ENCODE data around the gene SELENBP1. TPM values are rescaled to one million over a fixed set of nuclear protein-coding genes. Genes with fewer than 3 reads are reported as not detected.

SELENBP1 gene
- total RNA-seq, result 1,000 to 10,000 TPM in 2 of 3 donors, 100 to 1,000 TPM in 1; 914 to 2,582 (median 1,654) TPM
- long read RNA-seq, donor 1, transcript SELENBP1-204 (12 exons, 1,928 nt), result minor isoform, 50 of 1,590 reads
- long read RNA-seq, donor 1, transcript SELENBP1-201 (12 exons, 1,752 nt), result major isoform, 884 of 1,590 reads
- long read RNA-seq, donor 1, transcript SELENBP1-214 (10 exons, 2,128 nt), result minor isoform, 69 of 1,590 reads
- long read RNA-seq, donor 1, transcript SELENBP1-218 (11 exons, 1,963 nt), result minor isoform, 166 of 1,590 reads
- long read RNA-seq, donor 1, partial matches to known transcripts, result 181 of 1,590 reads
- long read RNA-seq, donor 1, other reads (novel, unspliced or antisense), result 233 of 1,590 reads
- long read RNA-seq, donor 2, transcript SELENBP1-218 (11 exons, 1,963 nt), result minor isoform, 206 of 2,221 reads
- long read RNA-seq, donor 2, transcript SELENBP1-214 (10 exons, 2,128 nt), result minor isoform, 30 of 2,221 reads
- long read RNA-seq, donor 2, transcript SELENBP1-201 (12 exons, 1,752 nt), result major isoform, 1,623 of 2,221 reads
- long read RNA-seq, donor 2, transcript SELENBP1-204 (12 exons, 1,928 nt), result minor isoform, 65 of 2,221 reads
- long read RNA-seq, donor 2, partial matches to known transcripts, result 130 of 2,221 reads
- long read RNA-seq, donor 2, other reads (novel, unspliced or antisense), result 163 of 2,221 reads

DNA sequence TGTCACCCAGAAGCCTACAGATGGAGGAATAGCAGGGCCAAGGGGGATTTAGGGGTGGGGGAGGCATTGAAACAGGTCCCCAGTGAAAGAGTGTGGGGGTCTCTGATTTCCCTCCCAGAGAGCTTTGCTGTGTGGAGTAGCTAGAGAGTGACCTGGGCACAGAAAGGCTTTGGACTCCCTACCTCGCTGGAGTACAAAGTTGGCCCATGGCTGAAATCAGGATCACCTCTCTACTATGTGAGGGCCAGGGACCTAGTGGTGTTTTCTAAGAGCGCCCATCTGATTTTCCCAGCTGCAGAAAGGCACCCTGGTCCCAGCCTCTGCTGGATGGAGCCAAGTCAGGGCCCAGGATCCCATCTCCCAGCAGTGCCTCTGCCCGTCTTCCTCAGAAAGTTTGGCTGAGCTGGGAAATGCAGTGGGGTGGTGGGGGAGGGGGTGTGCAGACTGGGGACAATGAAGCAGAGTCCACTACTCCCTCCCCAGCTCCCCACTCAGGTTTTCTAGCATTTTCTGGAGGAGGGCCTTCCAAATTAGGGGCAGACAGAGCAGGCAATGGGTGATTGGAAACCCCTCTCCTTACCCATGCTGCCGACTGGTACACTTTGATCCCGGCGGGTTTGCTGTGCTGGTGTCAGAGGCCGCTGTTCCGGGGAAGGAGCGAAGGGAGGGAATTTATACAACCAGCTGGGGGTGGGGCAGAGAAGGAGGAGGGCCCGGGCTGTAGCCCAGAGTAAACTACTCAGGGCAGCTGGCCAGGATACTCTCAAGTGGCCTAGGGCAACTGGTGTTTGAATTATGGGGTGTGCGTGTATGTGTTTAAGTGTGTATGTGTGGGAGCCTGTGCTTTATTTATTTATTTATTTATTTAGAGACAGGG lies at the start of gene SELENBP1:
Gene SELENBP1, minus strand, starts transcription at position 648 of the 877 bp plus-strand sequence. Its CDS starts 64 bp downstream, at position 584.
- Histone ChIP-seq H3K9me3 (no peaks in the 10 kb centered on the region), H3K4me1 (ENCODE audit: low read depth) (peaks cover 38% of the 10 kb centered on the region), H3K4me3 (peak within 1 kb of the TSS; percentile 50), H3K36me3 (ENCODE audit: low read depth) (no peaks in the 10 kb centered on the region)
- ATAC-seq (peak; percentile 84), DNase-seq (peak; percentile 88 to 98 (median 93))
- TF ChIP-seq, protein P1, sequence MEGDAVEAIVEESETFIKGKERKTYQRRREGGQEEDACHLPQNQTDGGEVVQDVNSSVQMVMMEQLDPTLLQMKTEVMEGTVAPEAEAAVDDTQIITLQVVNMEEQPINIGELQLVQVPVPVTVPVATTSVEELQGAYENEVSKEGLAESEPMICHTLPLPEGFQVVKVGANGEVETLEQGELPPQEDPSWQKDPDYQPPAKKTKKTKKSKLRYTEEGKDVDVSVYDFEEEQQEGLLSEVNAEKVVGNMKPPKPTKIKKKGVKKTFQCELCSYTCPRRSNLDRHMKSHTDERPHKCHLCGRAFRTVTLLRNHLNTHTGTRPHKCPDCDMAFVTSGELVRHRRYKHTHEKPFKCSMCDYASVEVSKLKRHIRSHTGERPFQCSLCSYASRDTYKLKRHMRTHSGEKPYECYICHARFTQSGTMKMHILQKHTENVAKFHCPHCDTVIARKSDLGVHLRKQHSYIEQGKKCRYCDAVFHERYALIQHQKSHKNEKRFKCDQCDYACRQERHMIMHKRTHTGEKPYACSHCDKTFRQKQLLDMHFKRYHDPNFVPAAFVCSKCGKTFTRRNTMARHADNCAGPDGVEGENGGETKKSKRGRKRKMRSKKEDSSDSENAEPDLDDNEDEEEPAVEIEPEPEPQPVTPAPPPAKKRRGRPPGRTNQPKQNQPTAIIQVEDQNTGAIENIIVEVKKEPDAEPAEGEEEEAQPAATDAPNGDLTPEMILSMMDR (IDR thresholded peaks at IDR 0.05), result no peak
- intact Hi-C loops (cut with DNase I, micrococcal nuclease), result no loop called here

DNA sequence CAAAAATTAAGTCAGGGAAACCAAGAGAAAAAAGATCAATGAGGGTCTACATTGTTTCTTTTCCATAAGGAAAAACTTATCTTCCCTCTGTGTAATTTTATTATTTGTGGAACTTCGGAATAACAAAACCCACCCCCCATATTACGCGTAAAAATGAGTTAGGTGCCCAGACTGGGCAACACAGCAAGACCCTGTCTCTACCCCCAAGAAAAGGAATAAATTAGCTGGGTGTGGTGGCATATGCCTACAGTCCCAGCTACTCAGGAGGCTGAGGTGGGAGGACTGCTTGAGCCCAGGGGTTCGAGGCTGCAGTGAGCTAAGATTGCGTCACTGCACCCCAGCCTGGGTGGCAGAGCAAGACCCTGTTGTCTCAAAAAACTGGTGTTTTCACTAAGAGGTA lies 47.3 kb upstream of the SELENBP1 start:
- peaks cover 10% of the 10 kb centered on the region for H3K36me3 ChIP-seq (ENCODE audit: low read depth)
- no peaks in the 10 kb centered on the region for H3K4me1 ChIP-seq (ENCODE audit: low read depth)
- DNase-seq (no peak), ATAC-seq (no peak)
- no peak overlapping the region for H3K4me3 ChIP-seq
- TF ChIP-seq, protein P1 (IDR thresholded peaks at IDR 0.05), result no peak
- no peaks in the 10 kb centered on the region for H3K9me3 ChIP-seq
- intact Hi-C loops (cut with DNase I, micrococcal nuclease), result no loop called here

DNA sequence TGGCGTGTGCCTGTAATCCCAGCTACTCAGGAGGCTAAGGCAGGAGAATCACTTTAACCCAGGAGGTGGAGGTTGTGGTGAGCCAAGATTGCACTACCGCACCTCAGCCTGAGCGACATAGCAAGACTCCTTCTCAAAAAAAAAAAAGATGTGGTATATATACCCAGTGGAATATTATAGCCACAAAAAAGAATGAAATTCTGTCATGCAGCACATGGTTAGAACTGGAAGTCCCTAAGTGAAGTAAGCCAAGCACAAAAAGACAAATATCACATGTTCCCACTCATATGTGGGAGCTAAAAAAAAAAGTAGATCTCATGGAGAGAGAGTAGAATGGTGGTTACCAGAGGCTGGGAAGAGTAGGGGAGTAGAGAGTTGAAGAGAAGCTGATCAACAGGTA lies 45.6 kb upstream of the SELENBP1 start:
- TF ChIP-seq, protein P1 (IDR thresholded peaks at IDR 0.05), result no peak
- H3K4me3 ChIP-seq, result no peak overlapping the region
- intact Hi-C loops (cut with DNase I, micrococcal nuclease), result no loop called here
- no peaks in the 10 kb centered on the region for H3K9me3 ChIP-seq
- no peaks in the 10 kb centered on the region for H3K4me1 ChIP-seq (ENCODE audit: low read depth)
- ATAC-seq (no peak), DNase-seq (no peak)
- H3K36me3 ChIP-seq (ENCODE audit: low read depth), result peaks cover 12% of the 10 kb centered on the region

DNA sequence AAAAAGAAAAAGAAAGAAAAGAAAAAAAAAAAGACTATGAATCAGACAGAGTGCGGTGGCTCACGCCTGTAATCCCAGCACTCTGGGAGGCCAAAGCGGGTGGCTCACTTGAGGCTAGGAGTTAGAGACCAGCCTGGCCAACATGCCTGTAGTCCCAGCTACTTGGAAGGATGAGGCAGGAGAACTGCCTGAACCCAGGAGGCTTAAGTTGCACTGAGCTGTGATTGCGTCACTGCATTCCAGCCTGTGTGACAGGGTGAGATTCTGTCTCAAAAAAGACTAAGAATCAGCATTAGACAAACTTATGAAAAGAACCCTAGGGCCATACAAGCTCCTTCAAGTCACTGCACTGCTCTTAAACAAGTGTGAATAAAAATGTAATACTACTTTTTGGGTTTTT lies 43.7 kb upstream of the SELENBP1 start:
- Histone ChIP-seq H3K4me3 (no peak overlapping the region), H3K9me3 (no peaks in the 10 kb centered on the region), H3K36me3 (ENCODE audit: low read depth) (peaks cover 7% of the 10 kb centered on the region), H3K4me1 (ENCODE audit: low read depth) (no peaks in the 10 kb centered on the region)
- DNase-seq (no peak), ATAC-seq (no peak)
- TF ChIP-seq, protein P1 (IDR thresholded peaks at IDR 0.05), result no peak
- intact Hi-C loops (cut with DNase I, micrococcal nuclease), result no loop called here

DNA sequence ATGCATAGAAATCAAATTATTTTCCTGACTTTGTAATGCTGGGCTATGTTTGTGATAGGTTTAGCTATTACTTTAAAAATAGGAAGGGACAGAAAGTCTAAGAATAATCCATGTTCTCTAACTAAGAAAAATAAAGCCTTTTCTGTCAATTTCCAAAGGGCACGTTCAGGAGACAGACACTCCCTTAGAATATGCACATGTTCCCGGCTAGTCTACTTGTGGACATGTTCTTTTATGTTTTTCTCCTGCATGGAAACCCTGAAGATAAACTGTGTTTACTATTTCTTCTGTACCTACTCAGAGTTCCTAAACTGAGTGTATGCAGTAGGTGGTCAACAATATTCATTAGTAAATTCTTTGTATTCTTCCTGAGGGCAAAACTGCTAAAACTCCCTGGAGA lies 39.4 kb upstream of the SELENBP1 start:
- intact Hi-C loops (cut with DNase I, micrococcal nuclease), result no loop called here
- ATAC-seq (no peak), DNase-seq (no peak)
- H3K4me1 ChIP-seq (ENCODE audit: low read depth), result no peaks in the 10 kb centered on the region
- peaks cover 24% of the 10 kb centered on the region for H3K36me3 ChIP-seq (ENCODE audit: low read depth)
- H3K4me3 ChIP-seq, result no peak overlapping the region
- no peaks in the 10 kb centered on the region for H3K9me3 ChIP-seq
- TF ChIP-seq, protein P1 (IDR thresholded peaks at IDR 0.05), result no peak
